NCI-H1436 treated with DMSO at 0.1 percent for 48 hours (cell line): Measurements from ENCODE around the gene TSPAN5.
"Not testable (repeated sequence)": the region's sequence is repeated elsewhere in the genome, so short reads cannot be mapped to it uniquely, and the experiment has no call there.

Source experiments
- DNase-seq: peaks from one replicate; lab custom pipeline; 2025; lab: John Stamatoyannopoulos, UW

Gene TSPAN5

GRCh38 chr4:98546910-98547594 is 111.4 kb downstream of the TSPAN5 start:
- DNase-seq: no peak

GRCh38 chr4:98544818-98545414 is 113.5 kb downstream of the TSPAN5 start:
- DNase-seq: no peak

GRCh38 chr4:98544141-98544817 is 114.1 kb downstream of the TSPAN5 start:
- no peak for DNase-seq

- DNase-seq: no peak
Measured at GRCh38 chr4:98542011-98542410, 116.4 kb downstream of the TSPAN5 start.

GRCh38 chr4:98540803-98541202 is 117.6 kb downstream of the TSPAN5 start:
- no peak for DNase-seq

- no peak for DNase-seq
Measured at GRCh38 chr4:98539741-98540140, 118.7 kb downstream of the TSPAN5 start.

GRCh38 chr4:98539299-98539698 is 119.1 kb downstream of the TSPAN5 start:
- no peak for DNase-seq

- DNase-seq: no peak
Measured at GRCh38 chr4:98536631-98537030, 121.8 kb downstream of the TSPAN5 start.

- not testable (repeated sequence) for DNase-seq
Measured at GRCh38 chr4:98534146-98534545, 124.3 kb downstream of the TSPAN5 start.

- DNase-seq: no peak
Measured at GRCh38 chr4:98530572-98530971, 127.8 kb downstream of the TSPAN5 start.

GRCh38 chr4:98529970-98530569 is 128.3 kb downstream of the TSPAN5 start:
- DNase-seq: no peak

- no peak for DNase-seq
Measured at GRCh38 chr4:98528882-98529281, 129.5 kb downstream of the TSPAN5 start.

GRCh38 chr4:98527534-98528269 is 130.7 kb downstream of the TSPAN5 start:
- DNase-seq: no peak

GRCh38 chr4:98524230-98524629 is 134.2 kb downstream of the TSPAN5 start:
- DNase-seq: no peak

- DNase-seq: no peak
Measured at GRCh38 chr4:98522636-98523395, 135.6 kb downstream of the TSPAN5 start.

- DNase-seq: no peak
Measured at GRCh38 chr4:98522062-98522461, 136.3 kb downstream of the TSPAN5 start.

- no peak for DNase-seq
Measured at GRCh38 chr4:98521486-98521885, 136.9 kb downstream of the TSPAN5 start.

GRCh38 chr4:98519268-98519977 is 139.0 kb downstream of the TSPAN5 start:
- no peak for DNase-seq

GRCh38 chr4:98518559-98519267 is 139.7 kb downstream of the TSPAN5 start:
- no peak for DNase-seq
